A549 (cell line): ENCODE measurements around the gene CLGN. TPM values are rescaled to one million over a fixed set of nuclear protein-coding genes. Genes with fewer than 3 reads are reported as not detected.
"Not testable (repeated sequence)": the region's sequence is repeated elsewhere in the genome, so short reads cannot be mapped to it uniquely, and the experiment has no call there.

Experiments used
- ATAC-seq, 2 experiments: fragments of 200-7000 bp in 1 of 2; fragments of >200 bp in 1 of 2; cut with Nextera tagmentation in 1 of 2; cut with Tn5 transposase in 1 of 2; 3 replicates each; pipeline versions ENCODE4 v1.8.0 to v1.9.1; 2018 to 2020; ENCODE audit warnings: mild to moderate bottlenecking in 1 of 2, moderate library complexity in 1 of 2
- CTCF ChIA-PET: fragments of 300-600 bp; sonication (Branson Sonifier 250); formaldehyde crosslinking; extraction: SDS; loops from one replicate; lab custom pipeline; 2021; ENCODE audit warnings: antibody characterized with exemption, inconsistent platforms; lab: Yijun Ruan, JAX
- POLR2A ChIA-PET: fragments of 350-600 bp; formaldehyde crosslinking; extraction: SDS; loops from one replicate; lab custom pipeline; 2021; ENCODE audit warnings: antibody characterized with exemption, inconsistent platforms; lab: Yijun Ruan, JAX
- DNase-seq, 2 experiments: peaks; one replicate each; pipeline versions ENCODE4 v3.0.0 to v3.0.0-alpha.2; 2011 to 2016; ENCODE audit warnings: low read depth in 1 of 2, low spot score in 1 of 2
- FAIRE-seq: peaks from 2 replicates; lab custom pipeline; 2011; peaks lifted over from hg19 to GRCh38; lab: Jason Lieb, UNC
- H3K27ac ChIP-seq, 2 experiments: fragments of >200 bp; sonication (Bioruptor Twin); formaldehyde crosslinking; 3 replicates each; pipeline ENCODE4 v1.5.1; 2016 to 2017
- H3K4me1 ChIP-seq: fragments of >200 bp; sonication (Bioruptor Twin); formaldehyde crosslinking; 3 replicates; pipeline ENCODE4 v1.6.1; 2016
- H3K4me2 ChIP-seq: fragments of >200 bp; sonication (Bioruptor Twin); formaldehyde crosslinking; 3 replicates; pipeline ENCODE4 v1.6.1; 2016
- H3K4me3 ChIP-seq: fragments of >200 bp; sonication (Bioruptor Twin); formaldehyde crosslinking; 3 replicates; pipeline ENCODE4 v1.5.1; 2016
- H3K9me3 ChIP-seq: fragments of >200 bp; sonication (Bioruptor Twin); formaldehyde crosslinking; 3 replicates; pipeline ENCODE4 v1.6.1; 2016
- EHF ChIP-seq: fragments of 250-450 bp; sonication (Bioruptor Pico); IDR thresholded peaks from 2 replicates; pipeline ENCODE4 v1.5.0; 2020; ENCODE audit warnings: mild to moderate bottlenecking
- FOXS1 ChIP-seq: fragments of 250-450 bp; sonication (Bioruptor Pico); IDR thresholded peaks from 2 replicates; pipeline ENCODE4 v1.5.0; 2020; ENCODE audit warnings: mild to moderate bottlenecking, moderate library complexity
- HEYL ChIP-seq: fragments of 250-450 bp; sonication (Bioruptor Pico); IDR thresholded peaks from 2 replicates; pipeline ENCODE4 v1.8.0; 2021; ENCODE audit warnings: mild to moderate bottlenecking, moderate library complexity
- HOXB13 ChIP-seq: fragments of 250-450 bp; sonication (Bioruptor Pico); IDR thresholded peaks from 2 replicates; pipeline ENCODE4 v1.5.0; 2020; ENCODE audit warnings: low read depth, mild to moderate bottlenecking, moderate library complexity
- HOXB5 ChIP-seq: fragments of 250-450 bp; sonication (Bioruptor Pico); IDR thresholded peaks from 2 replicates; pipeline ENCODE4 v1.5.0; 2020; ENCODE audit warnings: mild to moderate bottlenecking, moderate library complexity
- JUNB ChIP-seq: fragments of >200 bp; sonication (Bioruptor Twin); formaldehyde crosslinking; IDR thresholded peaks from 2 replicates; pipeline ENCODE4 v1.6.1; 2016
- PBX3 ChIP-seq: IDR thresholded peaks from 2 replicates; pipeline ENCODE4 v1.6.1; 2012
- PHF8 ChIP-seq: fragments of 200-600 bp; sonication (generic); IDR thresholded peaks from 2 replicates; pipeline ENCODE4 v1.6.1; 2016; ENCODE audit warnings: low read depth, mild to moderate bottlenecking, antibody characterized with exemption, moderate library complexity, borderline replicate concordance
- RAD21 ChIP-seq, 2 experiments: fragments of >200 bp in 1 of 2; sonication (Bioruptor Twin) in 1 of 2; formaldehyde crosslinking in 1 of 2; IDR thresholded peaks in 1 of 2; conservative IDR thresholded peaks in 1 of 2; 2 replicates in 1 of 2; 3 replicates in 1 of 2; pipeline ENCODE4 v1.6.1; 2012 to 2018; ENCODE audit warnings: inconsistent platforms in 1 of 2
- SREBF2 ChIP-seq: fragments of 450-650 bp; IDR thresholded peaks from 2 replicates; pipeline ENCODE4 v1.6.1; 2014; ENCODE audit warnings: mild to moderate bottlenecking, moderate library complexity
- ZC3H11A ChIP-seq: fragments of 450-650 bp; IDR thresholded peaks from 2 replicates; pipeline ENCODE4 v1.6.1; 2014; ENCODE audit warnings: antibody characterized with exemption, mild to moderate bottlenecking
- ZSCAN20 ChIP-seq: fragments of 250-450 bp; sonication (Bioruptor Pico); IDR thresholded peaks from 2 replicates; pipeline ENCODE4 v1.8.0; 2022; ENCODE audit warnings: mild to moderate bottlenecking, moderate library complexity
- WGBS: methylation state at CpG from one replicate; pipeline ENCODE4 v1.1.6; 2017; ENCODE audit errors: missing lambda C conversion rate; 5-methylcytosine and 5-hydroxymethylcytosine counted together
- polyA plus RNA-seq, 4 experiments: library from polyadenylated mRNA; depleted of rRNA in 3 of 4; stranded (reverse); fragments of >200 nt; fragmentation: RNase III in 1 of 4; extraction: RNeasy Plus Mini Kit Qiagen cat#74134 plus additional on column Dnase treatment in 1 of 4; gene quantifications; 2 replicates in 3 of 4; 3 replicates in 1 of 4; pipeline ENCODE4 v1.2.3, GENCODE V29; 2011 to 2017
- TF ChIP-seq, protein P1 (sequence below): fragments of >200 bp; sonication (Bioruptor Twin); formaldehyde crosslinking; IDR thresholded peaks from 3 replicates; pipeline ENCODE4 v1.6.1; 2016
- TF ChIP-seq, protein P2 (sequence below): IDR thresholded peaks from 2 replicates; pipeline ENCODE4 v1.6.1; 2012

Gene CLGN
- polyA plus RNA-seq, 2 of the 4 experiments (the other 2 are of a cell fraction), result 8.4 to 30.9 TPM

DNA sequence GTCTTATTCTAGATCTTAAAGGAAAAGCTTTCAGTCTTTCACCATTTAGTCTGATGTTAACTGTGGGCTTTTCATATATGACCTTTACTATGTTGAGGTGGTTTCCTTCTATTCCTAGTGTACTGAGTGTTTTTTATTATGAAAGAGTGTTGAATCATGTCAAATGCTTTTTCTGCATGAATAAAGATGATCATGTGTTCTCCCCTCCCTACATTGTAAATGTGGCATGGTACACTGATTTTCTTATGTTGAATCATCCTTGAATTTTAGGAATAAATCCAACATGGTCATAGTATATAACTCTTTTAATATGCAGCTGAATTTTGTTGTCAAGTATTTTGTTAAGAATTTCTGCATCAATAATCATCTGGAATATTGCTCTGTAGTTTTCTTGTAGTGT is 4.3 kb downstream of the CLGN start:
- FAIRE-seq (no peak), ATAC-seq (no peak)

DNA sequence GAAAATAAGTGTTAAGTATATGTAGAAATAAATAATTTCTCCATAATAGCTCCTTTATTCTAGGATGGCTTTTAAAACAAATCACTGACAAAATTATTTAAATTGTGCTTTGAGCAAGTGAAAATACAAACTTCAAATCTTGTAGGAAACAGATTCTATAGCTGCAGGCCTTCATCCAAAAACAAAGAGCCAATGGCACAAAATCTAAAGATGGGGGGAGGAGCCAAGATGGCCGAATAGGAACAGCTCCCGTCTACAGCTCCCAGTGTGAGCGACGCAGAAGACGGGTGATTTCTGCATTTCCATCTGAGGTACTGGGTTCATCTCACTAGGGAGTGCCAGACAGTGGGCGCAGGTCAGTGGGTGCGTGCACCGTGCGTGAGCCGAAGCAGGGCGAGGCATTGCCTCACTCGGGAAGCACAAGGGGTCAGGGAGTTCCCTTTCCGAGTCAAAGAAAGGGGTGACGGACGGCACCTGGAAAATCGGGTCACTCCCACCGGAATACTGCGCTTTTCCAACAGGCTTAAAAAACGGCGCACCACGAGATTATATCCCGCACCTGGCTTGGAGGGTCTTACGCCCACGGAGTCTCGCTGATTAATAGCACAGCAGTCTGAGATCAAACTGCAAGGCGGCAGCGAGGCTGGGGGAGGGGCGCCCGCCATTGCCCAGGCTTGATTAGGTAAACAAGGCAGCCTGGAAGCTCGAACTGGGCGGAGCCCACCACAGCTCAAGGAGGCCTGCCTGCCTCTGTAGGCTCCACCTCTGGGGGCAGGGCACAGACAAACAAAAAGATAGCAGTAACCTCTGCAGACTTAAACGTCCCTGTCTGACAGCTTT is 14.1 kb downstream of the CLGN start:
- ATAC-seq, result not testable (repeated sequence)
- CTCF ChIA-PET, result interaction anchor here (1.1 kb wide), 1 partner anchor 15 kb away, joined by 3 read pairs; no protein-coding TSS in a partner anchor

More for the DNA sequence above, 4.3 kb downstream of the CLGN start:
- H3K27ac ChIP-seq, result no peak overlapping the region
- TF ChIP-seq RAD21 (conservative IDR thresholded peaks at IDR 0.05 in 1 of 2, IDR thresholded peaks at IDR 0.05 in 1 of 2), result no peak
- TF ChIP-seq, protein P1, sequence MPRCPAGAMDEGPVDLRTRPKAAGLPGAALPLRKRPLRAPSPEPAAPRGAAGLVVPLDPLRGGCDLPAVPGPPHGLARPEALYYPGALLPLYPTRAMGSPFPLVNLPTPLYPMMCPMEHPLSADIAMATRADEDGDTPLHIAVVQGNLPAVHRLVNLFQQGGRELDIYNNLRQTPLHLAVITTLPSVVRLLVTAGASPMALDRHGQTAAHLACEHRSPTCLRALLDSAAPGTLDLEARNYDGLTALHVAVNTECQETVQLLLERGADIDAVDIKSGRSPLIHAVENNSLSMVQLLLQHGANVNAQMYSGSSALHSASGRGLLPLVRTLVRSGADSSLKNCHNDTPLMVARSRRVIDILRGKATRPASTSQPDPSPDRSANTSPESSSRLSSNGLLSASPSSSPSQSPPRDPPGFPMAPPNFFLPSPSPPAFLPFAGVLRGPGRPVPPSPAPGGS, result no peak
- TF ChIP-seq HEYL (CRISPR knock-in tag), result no peak
- TF ChIP-seq SREBF2, result no peak
- TF ChIP-seq PBX3, result no peak
- TF ChIP-seq ZSCAN20 (CRISPR knock-in tag), result no peak
- TF ChIP-seq EHF, result no peak
- no peak for TF ChIP-seq ZC3H11A
- no peak overlapping the region for H3K4me2 ChIP-seq
- H3K4me3 ChIP-seq, result no peak overlapping the region
- H3K4me1 ChIP-seq, result peaks cover 3% of the 10 kb centered on the region; the same call in 2 of the 3 replicates
- H3K9me3 ChIP-seq, result no peaks in the 10 kb centered on the region
- CTCF ChIA-PET, result no interaction called here
- POLR2A ChIA-PET, result no interaction called here
- no peak for DNase-seq

GRCh38 chr4:140408974-140409373 is 18.5 kb downstream of the CLGN start:
- ChIA-PET CTCF (interaction anchor here (0.7 kb wide), 1 partner anchor 201 kb away, joined by 4 read pairs; no protein-coding TSS in a partner anchor), POLR2A (no interaction called here)
- 84% methylated on average over 1 of the region's 1 CpG for WGBS
- H3K27ac ChIP-seq, result no peak overlapping the region
- H3K4me3 ChIP-seq, result no peak overlapping the region
- ATAC-seq, result no peak
- H3K4me1 ChIP-seq, result no peaks in the 10 kb centered on the region
- H3K4me2 ChIP-seq, result no peak overlapping the region
- no peak for FAIRE-seq
- no peak for DNase-seq
- no peaks in the 10 kb centered on the region for H3K9me3 ChIP-seq
- TF ChIP-seq FOXS1 (CRISPR knock-in tag), result no peak
- TF ChIP-seq HOXB5 (CRISPR knock-in tag), result no peak

More for the DNA sequence above, 14.1 kb downstream of the CLGN start:
- WGBS, result 93% methylated on average over 19 of the region's 32 CpGs
- DNase-seq, H3K27ac ChIP-seq, FAIRE-seq, H3K4me1 ChIP-seq, POLR2A ChIA-PET, H3K4me2 ChIP-seq, H3K4me3 ChIP-seq, H3K9me3 ChIP-seq: not testable (repeated sequence)

- Histone ChIP-seq H3K9me3 (no peaks in the 10 kb centered on the region), H3K4me2 (no peak overlapping the region), H3K4me3 (no peak overlapping the region), H3K27ac (no peak overlapping the region), H3K4me1 (no peaks in the 10 kb centered on the region)
- no peak for FAIRE-seq
- no peak for DNase-seq
- CTCF ChIA-PET, result no interaction called here
- no peak for TF ChIP-seq JUNB
- no peak for TF ChIP-seq SREBF2
- TF ChIP-seq PHF8, result no peak
- TF ChIP-seq, protein P2, sequence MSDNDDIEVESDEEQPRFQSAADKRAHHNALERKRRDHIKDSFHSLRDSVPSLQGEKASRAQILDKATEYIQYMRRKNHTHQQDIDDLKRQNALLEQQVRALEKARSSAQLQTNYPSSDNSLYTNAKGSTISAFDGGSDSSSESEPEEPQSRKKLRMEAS, result no peak
- no peak for TF ChIP-seq HOXB13
- TF ChIP-seq HEYL (CRISPR knock-in tag), result no peak
- POLR2A ChIA-PET, result no interaction called here
- no peak for ATAC-seq
Measured at GRCh38 chr4:140406292-140406691, 21.2 kb downstream of the CLGN start.
